Measurements from ENCODE around the gene MRAP.
A peak's percentile ranks its signal among the peaks of the same experiment; 100 is the strongest.

Gene MRAP

GRCh38 chr21:32270748-32271147 lies 27.9 kb upstream of the MRAP start:
- DNase-seq: no peak
- Histone ChIP-seq H4K20me1 (ENCODE audit: insufficient read depth, low read length) (no peaks in the 10 kb centered on the region; the same call in 1 of the 2 replicates), H3F3A (ENCODE audit: insufficient read depth, low read length) (no peaks in the 10 kb centered on the region), H3K9ac (ENCODE audit: low read length) (no peak overlapping the region), H3K79me2 (ENCODE audit: low read length) (peaks cover 13% of the 10 kb centered on the region), H3K9me2 (replicated peaks; ENCODE audit: insufficient read depth, low read length) (no peaks in the 10 kb centered on the region), H2AFZ (ENCODE audit: low read length) (no peak overlapping the region), H3K4me1 (ENCODE audit: low read length) (no peaks in the 10 kb centered on the region), H3K27ac (ENCODE audit: low read length) (no peak overlapping the region), H3K4me3 (ENCODE audit: low read length) (no peak overlapping the region), H3K4me2 (ENCODE audit: low read depth, low read length) (no peak overlapping the region), H3K9me3 (replicated peaks; ENCODE audit: insufficient read depth, low read length) (no peaks in the 10 kb centered on the region), H3K27me3 (replicated peaks; ENCODE audit: insufficient read depth, low read length) (no peaks in the 10 kb centered on the region), H3K36me3 (replicated peaks; ENCODE audit: insufficient read depth, low read length) (peaks cover 3% of the 10 kb centered on the region; the same call in 1 of the 2 replicates)
- no peak for TF ChIP-seq EZH2 (optimal IDR thresholded peaks at IDR 0.05; ENCODE audit: low read depth, low read length)
- no peak for TF ChIP-seq EZH2phosphoT487 (IDR thresholded peaks at IDR 0.05; ENCODE audit: low read length)
- TF ChIP-seq CTCF (IDR thresholded peaks at IDR 0.05; ENCODE audit: low read length): no peak

GRCh38 chr21:32276671-32277070 lies 22.0 kb upstream of the MRAP start:
- peaks cover 13% of the 10 kb centered on the region; the same call in 1 of the 2 replicates for H3K4me1 ChIP-seq (ENCODE audit: low read length)
- TF ChIP-seq EZH2 (optimal IDR thresholded peaks at IDR 0.05; ENCODE audit: low read depth, low read length) (no peak), CTCF (IDR thresholded peaks at IDR 0.05; ENCODE audit: low read length) (no peak), EZH2phosphoT487 (IDR thresholded peaks at IDR 0.05; ENCODE audit: low read length) (no peak)
- H3K36me3 ChIP-seq (replicated peaks; ENCODE audit: insufficient read depth, low read length): no peaks in the 10 kb centered on the region
- no peak overlapping the region for H3K27ac ChIP-seq (ENCODE audit: low read length)
- peaks cover 40% of the 10 kb centered on the region for H3K79me2 ChIP-seq (ENCODE audit: low read length)
- no peaks in the 10 kb centered on the region for H3K27me3 ChIP-seq (replicated peaks; ENCODE audit: insufficient read depth, low read length)
- no peak overlapping the region for H3K4me2 ChIP-seq (ENCODE audit: low read depth, low read length)
- H2AFZ ChIP-seq (ENCODE audit: low read length): no peak overlapping the region
- no peaks in the 10 kb centered on the region for H3F3A ChIP-seq (ENCODE audit: insufficient read depth, low read length)
- H3K9ac ChIP-seq (ENCODE audit: low read length): no peak overlapping the region
- H3K4me3 ChIP-seq (ENCODE audit: low read length): no peak overlapping the region
- no peaks in the 10 kb centered on the region for H3K9me3 ChIP-seq (replicated peaks; ENCODE audit: insufficient read depth, low read length)
- no peaks in the 10 kb centered on the region for H3K9me2 ChIP-seq (replicated peaks; ENCODE audit: insufficient read depth, low read length)
- DNase-seq: no peak
- H4K20me1 ChIP-seq (ENCODE audit: insufficient read depth, low read length): no peaks in the 10 kb centered on the region

- Histone ChIP-seq H3K4me3 (ENCODE audit: low read length) (peak overlapping the region; percentile 76), H3K9me3 (replicated peaks; ENCODE audit: insufficient read depth, low read length) (no peaks in the 10 kb centered on the region), H3K9ac (ENCODE audit: low read length) (peak overlapping the region; percentile 63), H3K36me3 (replicated peaks; ENCODE audit: insufficient read depth, low read length) (no peaks in the 10 kb centered on the region), H3K79me2 (ENCODE audit: low read length) (peaks cover 40% of the 10 kb centered on the region), H3K4me1 (ENCODE audit: low read length) (peaks cover 13% of the 10 kb centered on the region; the same call in 1 of the 2 replicates), H3K4me2 (ENCODE audit: low read depth, low read length) (peak overlapping the region; percentile 81), H3K27ac (ENCODE audit: low read length) (no peak overlapping the region), H2AFZ (ENCODE audit: low read length) (peak overlapping the region; percentile 81), H3K27me3 (replicated peaks; ENCODE audit: insufficient read depth, low read length) (no peaks in the 10 kb centered on the region), H4K20me1 (ENCODE audit: insufficient read depth, low read length) (no peaks in the 10 kb centered on the region), H3F3A (ENCODE audit: insufficient read depth, low read length) (no peaks in the 10 kb centered on the region), H3K9me2 (replicated peaks; ENCODE audit: insufficient read depth, low read length) (no peaks in the 10 kb centered on the region)
- DNase-seq: no peak
- TF ChIP-seq EZH2phosphoT487 (IDR thresholded peaks at IDR 0.05; ENCODE audit: low read length) (no peak), EZH2 (optimal IDR thresholded peaks at IDR 0.05; ENCODE audit: low read depth, low read length) (no peak), CTCF (IDR thresholded peaks at IDR 0.05; ENCODE audit: low read length) (no peak)
Observed at GRCh38 chr21:32278103-32278502, 20.6 kb upstream of the MRAP start.
